WERI-Rb-1 (cell line): ENCODE measurements around the gene DCP1A.

Experiments used
- DNase-seq: peaks from one replicate; pipeline ENCODE4 v3.0.0-alpha.2; 2020
- H3K27ac ChIP-seq: fragments of 250-450 bp; sonication (Bioruptor Pico); 2 replicates; pipeline ENCODE4 v1.5.1; 2020; ENCODE audit warnings: mild to moderate bottlenecking, moderate library complexity
- H3K27me3 ChIP-seq: fragments of 250-450 bp; sonication (Bioruptor Pico); 2 replicates; pipeline ENCODE4 v1.5.1; 2021; ENCODE audit warnings: mild to moderate bottlenecking, low read depth, moderate library complexity; ENCODE audit not compliant: insufficient read depth, severe bottlenecking
- H3K36me3 ChIP-seq: fragments of 250-450 bp; sonication (Bioruptor Pico); 2 replicates; pipeline ENCODE4 v1.5.1; 2020; ENCODE audit warnings: mild to moderate bottlenecking, moderate library complexity
- H3K4me3 ChIP-seq: 2 replicates; pipeline ENCODE4 v1.5.1; 2011; ENCODE audit warnings: low read depth, mild to moderate bottlenecking, control low read depth, low read length
- H3K9me3 ChIP-seq: fragments of 250-450 bp; sonication (Bioruptor Pico); 2 replicates; pipeline ENCODE4 v1.5.1; 2021; ENCODE audit warnings: mild to moderate bottlenecking, moderate library complexity; ENCODE audit not compliant: severe bottlenecking
- TF ChIP-seq, protein P1 (sequence below): IDR thresholded peaks from 2 replicates; pipeline ENCODE4 v1.5.1; 2011; ENCODE audit warnings: low read depth, mild to moderate bottlenecking, control low read depth, inconsistent platforms, low read length

The DCP1A gene

DNA sequence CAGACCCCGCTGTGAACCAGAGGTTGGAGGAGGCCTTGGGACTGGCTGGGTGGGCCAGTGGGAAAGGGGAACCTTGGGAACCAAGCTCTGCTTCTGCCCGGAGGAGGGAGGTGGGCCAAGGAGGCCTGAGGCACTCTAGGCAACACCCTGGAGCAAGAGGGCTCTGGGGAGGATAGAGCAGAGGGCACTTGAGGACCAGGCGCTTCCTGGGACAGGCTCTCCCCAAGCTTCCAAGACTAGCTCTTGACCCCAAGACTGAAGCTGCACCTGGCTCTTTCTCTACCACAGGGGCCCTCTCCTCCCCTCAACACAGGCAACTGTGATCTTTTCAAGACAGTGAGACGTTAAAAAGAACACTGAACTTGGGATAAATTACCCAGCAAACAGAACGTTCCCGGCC is 111.8 kb downstream of the DCP1A start:
- H3K27ac ChIP-seq, result no peak overlapping the region
- no peak for DNase-seq
- no peaks in the 10 kb centered on the region for H3K27me3 ChIP-seq
- no peak overlapping the region for H3K4me3 ChIP-seq
- TF ChIP-seq, protein P1, sequence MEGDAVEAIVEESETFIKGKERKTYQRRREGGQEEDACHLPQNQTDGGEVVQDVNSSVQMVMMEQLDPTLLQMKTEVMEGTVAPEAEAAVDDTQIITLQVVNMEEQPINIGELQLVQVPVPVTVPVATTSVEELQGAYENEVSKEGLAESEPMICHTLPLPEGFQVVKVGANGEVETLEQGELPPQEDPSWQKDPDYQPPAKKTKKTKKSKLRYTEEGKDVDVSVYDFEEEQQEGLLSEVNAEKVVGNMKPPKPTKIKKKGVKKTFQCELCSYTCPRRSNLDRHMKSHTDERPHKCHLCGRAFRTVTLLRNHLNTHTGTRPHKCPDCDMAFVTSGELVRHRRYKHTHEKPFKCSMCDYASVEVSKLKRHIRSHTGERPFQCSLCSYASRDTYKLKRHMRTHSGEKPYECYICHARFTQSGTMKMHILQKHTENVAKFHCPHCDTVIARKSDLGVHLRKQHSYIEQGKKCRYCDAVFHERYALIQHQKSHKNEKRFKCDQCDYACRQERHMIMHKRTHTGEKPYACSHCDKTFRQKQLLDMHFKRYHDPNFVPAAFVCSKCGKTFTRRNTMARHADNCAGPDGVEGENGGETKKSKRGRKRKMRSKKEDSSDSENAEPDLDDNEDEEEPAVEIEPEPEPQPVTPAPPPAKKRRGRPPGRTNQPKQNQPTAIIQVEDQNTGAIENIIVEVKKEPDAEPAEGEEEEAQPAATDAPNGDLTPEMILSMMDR, result no peak
- peaks cover 94% of the 10 kb centered on the region for H3K36me3 ChIP-seq
- H3K9me3 ChIP-seq, result no peaks in the 10 kb centered on the region

DNA sequence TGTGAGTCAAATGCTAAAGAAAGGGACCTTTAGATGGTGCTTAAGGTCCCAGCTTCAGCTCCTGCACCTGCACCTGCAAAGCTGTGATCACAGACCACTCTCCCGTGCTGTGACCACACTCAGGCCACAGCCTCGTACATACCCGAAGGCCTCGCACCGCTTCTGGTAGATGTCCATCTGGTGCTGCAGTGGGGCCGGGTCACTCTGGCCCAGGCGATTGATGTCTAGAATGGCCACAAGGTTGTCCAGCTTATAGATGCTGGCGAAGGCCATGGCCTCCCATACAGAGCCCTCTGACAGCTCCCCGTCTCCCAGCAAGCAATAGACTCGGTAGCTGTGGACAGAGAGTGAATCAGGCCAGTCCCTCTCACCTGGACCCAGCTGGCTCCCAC is 112.5 kb downstream of the DCP1A start:
- no peak for DNase-seq
- H3K36me3 ChIP-seq, result peaks cover 94% of the 10 kb centered on the region
- TF ChIP-seq, protein P1, result no peak
- no peak overlapping the region for H3K27ac ChIP-seq
- no peak overlapping the region for H3K4me3 ChIP-seq
- H3K27me3 ChIP-seq, result no peaks in the 10 kb centered on the region
- H3K9me3 ChIP-seq, result no peaks in the 10 kb centered on the region

DNA sequence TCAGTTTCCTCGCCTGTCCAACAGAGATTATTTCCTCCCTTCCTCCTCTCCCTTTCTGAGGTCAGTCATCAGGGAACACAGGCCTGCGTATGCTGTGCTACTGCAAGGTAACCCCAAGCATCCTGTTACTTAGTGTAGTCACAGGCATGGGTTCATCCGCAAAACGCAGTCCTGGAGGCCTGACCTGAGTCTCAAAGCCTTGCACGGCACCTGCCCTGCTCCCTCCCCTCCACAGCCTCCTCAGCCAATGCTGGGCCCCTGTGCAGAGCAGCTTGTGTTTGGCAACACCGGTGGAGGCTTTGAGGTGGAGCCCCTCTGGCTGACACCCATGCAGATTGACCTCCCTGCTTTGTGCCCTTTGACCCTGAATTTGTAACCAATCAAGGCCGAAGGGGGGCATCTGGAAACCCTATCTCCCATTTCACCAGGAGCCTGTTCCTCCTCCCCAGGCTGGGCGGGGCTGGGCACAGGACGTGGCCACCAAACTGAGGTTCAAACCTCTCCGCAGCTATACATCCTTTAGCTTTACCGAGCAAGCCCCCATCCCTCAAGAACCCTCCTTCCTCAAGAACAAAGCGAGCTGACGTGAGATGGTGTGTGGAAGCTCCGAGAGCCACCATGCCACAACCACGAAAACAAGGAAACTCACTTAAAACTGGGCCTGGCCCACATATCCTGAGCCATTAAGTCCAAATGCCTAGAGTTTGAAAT is 113.1 kb downstream of the DCP1A start:
- DNase-seq, result no peak
- TF ChIP-seq, protein P1, result no peak
- Histone ChIP-seq H3K27ac (no peak overlapping the region), H3K36me3 (peaks cover 94% of the 10 kb centered on the region), H3K4me3 (no peak overlapping the region), H3K27me3 (no peaks in the 10 kb centered on the region), H3K9me3 (no peaks in the 10 kb centered on the region)
